Measurements from ENCODE around the gene BCAS3. TPM values are rescaled to one million over a fixed set of nuclear protein-coding genes. Genes with fewer than 3 reads are reported as not detected.

BCAS3 gene
- total RNA-seq, 4 donors from 2014 or later = 21.7 to 42.2 (median 23.0) TPM

DNA sequence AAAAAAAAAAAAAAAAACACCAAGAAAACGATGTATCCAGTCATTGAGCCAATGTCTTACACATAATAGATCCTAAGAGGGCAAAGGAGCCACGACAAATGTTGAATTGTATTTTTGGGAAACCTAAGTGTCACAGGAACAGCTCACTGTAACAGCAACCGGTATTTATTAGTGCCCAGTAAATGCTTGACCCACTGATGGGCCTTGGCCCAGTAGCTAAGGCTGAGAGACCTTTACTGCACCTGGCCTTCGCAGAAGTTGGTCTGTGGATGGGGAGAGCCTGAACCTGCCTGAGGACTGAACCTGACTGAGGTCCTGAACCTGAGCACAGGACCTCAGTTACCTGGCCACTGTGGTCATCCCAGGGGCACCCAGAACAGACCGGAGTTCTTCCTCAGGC is 657.0 kb downstream of the BCAS3 start:
- TF ChIP-seq, protein P1, sequence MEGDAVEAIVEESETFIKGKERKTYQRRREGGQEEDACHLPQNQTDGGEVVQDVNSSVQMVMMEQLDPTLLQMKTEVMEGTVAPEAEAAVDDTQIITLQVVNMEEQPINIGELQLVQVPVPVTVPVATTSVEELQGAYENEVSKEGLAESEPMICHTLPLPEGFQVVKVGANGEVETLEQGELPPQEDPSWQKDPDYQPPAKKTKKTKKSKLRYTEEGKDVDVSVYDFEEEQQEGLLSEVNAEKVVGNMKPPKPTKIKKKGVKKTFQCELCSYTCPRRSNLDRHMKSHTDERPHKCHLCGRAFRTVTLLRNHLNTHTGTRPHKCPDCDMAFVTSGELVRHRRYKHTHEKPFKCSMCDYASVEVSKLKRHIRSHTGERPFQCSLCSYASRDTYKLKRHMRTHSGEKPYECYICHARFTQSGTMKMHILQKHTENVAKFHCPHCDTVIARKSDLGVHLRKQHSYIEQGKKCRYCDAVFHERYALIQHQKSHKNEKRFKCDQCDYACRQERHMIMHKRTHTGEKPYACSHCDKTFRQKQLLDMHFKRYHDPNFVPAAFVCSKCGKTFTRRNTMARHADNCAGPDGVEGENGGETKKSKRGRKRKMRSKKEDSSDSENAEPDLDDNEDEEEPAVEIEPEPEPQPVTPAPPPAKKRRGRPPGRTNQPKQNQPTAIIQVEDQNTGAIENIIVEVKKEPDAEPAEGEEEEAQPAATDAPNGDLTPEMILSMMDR (IDR thresholded peaks at IDR 0.05; ENCODE audit: low read depth) = peak; percentile 97

DNA sequence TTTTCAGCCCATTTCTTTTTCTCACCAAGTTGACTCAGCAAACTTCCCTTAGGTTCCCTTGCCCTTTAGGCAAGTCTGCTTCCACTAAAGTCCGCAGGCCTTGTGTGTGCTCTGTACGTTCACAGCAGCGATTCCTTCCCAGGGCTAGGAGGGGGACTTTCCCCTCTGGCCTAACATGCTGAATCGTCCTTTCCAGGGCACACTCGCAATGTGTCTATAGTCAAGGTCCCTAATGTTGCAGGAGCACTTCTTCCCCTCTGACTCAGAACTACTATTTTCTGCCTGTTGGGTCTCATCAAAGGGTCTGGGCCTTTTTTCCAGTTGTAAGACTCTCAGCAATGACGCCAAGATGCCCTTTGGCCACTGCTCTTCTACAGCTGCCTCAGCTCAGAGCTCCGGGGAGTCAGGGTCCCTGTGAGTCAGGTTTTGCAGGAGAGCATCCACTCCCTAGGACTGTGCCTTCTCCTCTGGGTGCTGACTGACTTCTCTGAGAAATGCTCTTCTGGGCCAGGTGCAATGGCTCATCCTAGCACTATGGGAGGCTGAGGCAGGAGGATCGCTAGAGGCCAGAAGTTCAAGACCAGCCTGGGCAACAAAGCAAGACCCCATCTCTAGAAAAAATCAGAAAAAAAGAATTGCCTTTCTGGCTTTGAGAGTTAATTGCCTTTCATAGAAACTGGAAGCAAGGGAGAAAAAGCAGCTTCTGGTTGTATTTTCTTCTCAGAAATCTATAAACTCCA is 657.6 kb downstream of the BCAS3 start:
- TF ChIP-seq, protein P1 (IDR thresholded peaks at IDR 0.05; ENCODE audit: low read depth) = no peak

DNA sequence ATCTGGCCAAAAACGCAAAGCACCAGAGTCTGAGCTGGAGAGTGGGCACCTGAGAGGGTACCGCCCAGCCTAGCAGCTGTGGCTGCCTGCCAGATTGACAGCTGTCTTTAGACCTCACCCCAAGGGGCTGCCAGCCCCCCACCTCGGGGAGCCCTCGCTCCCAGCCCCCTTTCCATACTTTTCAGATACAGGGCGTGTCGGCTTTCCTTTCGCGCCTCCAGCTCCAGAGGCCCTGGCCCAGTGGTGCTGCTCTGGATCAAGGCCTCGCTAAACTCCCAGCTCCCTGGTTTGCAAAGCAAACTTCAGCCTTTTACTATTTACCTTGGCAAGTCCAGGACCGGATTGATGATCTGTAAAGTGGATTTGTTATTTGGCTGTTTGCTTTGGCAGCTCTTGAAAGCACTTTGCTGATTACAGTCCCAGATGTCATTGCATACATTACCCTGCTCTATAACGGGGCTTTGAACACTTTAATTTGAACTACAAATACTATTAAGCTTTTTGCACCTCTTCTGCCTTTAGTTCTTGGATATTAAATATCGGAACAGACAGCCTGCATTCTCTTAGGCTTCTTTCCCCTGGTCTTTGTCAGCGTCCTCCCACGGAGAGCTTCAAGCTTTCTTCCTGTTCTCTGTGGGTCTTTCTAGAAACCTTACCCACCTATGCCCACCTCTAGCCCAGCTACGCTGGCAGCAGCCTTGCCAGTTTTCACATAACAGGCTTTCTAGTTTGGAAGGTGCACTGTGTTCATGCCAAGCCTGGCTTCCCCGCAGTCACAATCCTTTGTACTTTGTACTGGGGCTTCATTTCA is 658.4 kb downstream of the BCAS3 start:
- TF ChIP-seq, protein P1 (IDR thresholded peaks at IDR 0.05; ENCODE audit: low read depth) = peak; percentile 14

DNA sequence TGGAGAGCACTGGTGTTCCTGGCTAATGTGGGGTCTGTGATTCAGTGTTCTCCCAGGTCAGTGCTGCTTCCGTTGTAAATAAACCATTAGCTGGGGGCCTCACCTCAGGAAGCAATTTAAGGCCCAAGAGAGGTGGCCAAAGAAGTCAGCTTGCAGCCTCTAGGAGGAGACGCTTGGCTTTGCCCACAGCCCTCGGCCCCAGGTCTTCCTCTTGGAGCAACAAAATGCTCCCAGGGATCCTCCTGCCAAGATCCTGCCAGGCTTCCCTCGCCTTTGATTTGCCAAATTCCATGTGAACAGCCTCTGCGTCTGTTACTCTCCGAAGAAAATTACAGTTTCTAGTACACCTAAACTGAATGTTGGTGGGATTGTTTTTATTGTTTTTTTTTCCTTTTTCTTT is 659.6 kb downstream of the BCAS3 start:
- TF ChIP-seq, protein P1 (IDR thresholded peaks at IDR 0.05; ENCODE audit: low read depth) = no peak

DNA sequence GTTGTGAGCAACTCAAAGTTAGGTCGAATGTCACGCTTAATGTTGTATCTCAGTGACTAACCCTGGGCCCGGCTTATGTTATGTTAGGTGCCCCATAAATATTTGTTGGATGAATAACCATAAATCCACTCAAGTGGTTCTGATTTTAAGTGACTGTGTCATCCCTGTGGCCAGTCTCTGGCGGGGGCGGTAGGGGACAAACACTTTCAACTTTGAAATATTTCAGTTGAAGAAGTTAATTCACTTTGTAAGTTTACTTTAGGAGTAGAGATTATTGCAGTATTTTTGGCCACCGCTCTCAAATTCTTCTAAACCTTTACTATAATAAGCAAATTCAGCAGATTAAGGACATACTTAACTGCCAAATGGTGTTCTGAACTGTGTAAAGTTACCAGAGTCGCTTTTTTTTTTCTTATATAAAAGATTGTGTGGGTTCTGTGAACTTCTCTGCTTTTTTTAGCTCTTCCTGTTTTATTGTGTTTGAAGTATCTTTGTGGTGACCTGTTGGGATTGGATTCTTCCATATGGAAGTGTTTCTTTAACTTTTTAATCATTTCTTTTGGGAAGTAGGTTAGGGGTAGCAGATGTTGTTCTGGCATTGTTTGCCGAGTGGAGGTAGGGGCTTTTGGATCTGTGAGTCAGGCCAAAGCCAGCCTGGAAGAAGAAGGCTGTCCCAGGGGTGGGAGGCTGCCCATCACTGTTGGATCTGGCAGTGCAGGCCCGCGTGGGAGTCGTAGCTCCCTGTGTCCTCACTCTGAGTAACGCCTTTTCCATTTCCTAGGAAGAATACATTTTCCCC is 660.5 kb downstream of the BCAS3 start:
- TF ChIP-seq, protein P1 (IDR thresholded peaks at IDR 0.05; ENCODE audit: low read depth) = no peak

DNA sequence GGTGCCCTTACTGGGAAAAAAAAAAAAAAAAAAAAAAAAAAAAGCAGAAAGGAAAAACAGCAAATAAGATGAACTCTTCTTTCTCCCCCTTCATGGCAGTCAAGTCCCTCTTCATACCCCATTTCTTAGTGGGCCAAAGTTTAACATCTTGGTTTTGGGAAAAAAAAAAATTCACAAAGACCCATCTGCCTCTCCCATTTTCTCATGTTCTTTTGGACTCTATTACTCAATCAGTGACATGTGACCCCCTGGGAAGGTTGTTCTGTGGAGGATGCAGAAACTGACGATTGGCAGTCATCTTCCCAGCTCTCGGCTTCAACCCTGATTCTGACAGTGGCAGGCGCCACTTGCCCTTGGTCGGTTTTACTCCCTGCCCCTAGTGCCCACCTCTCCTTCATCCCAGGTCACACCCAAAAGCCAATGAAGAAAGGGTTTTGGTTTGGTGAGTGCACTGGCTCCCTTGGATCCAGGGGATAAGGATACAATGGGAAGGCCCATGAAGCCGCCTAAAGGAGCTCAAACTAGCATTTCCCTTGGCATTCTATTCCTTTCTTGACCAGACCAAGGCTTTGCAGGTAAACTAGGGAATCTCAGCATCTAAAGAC is 661.3 kb downstream of the BCAS3 start:
- TF ChIP-seq, protein P1 (IDR thresholded peaks at IDR 0.05; ENCODE audit: low read depth) = no peak
